ENCODE measurements around the gene CPSF3. TPM values are rescaled to one million over a fixed set of nuclear protein-coding genes. Genes with fewer than 3 reads are reported as not detected.
A peak's percentile ranks its signal among the peaks of the same experiment; 100 is the strongest.

CPSF3 gene
- total and polyA plus RNA-seq, 9 of the 15 experiments (the other 6 are each of a cell fraction or from before 2014, with no cell fraction given), result 54.2 to 151 (median 94.5) TPM

GRCh38 chr2:9434489-9434888 lies 11.0 kb downstream of the CPSF3 start:
- FAIRE-seq, result no peak
- Histone ChIP-seq H3K9me1 (ENCODE audit: control insufficient read depth, insufficient read depth, low read length) (no peaks in the 10 kb centered on the region), H3K36me3 (ENCODE audit: control insufficient read depth, insufficient read depth, low read length) (peaks cover 86% of the 10 kb centered on the region), H3K4me2 (ENCODE audit: insufficient read depth, low read length) (no peak overlapping the region), H4K20me1 (replicated peaks; ENCODE audit: control insufficient read depth, insufficient read depth, low read length) (no peaks in the 10 kb centered on the region), H3K4me1 (replicated peaks in 1 of 2; ENCODE audit: control insufficient read depth in 2 of 2, insufficient read depth in 2 of 2, low read length in 2 of 2) (no peaks in the 10 kb centered on the region), H2AFZ (ENCODE audit: low read depth, low read length) (no peak overlapping the region), H3K4me3 (no peak overlapping the region), H3K9me3 (replicated peaks; ENCODE audit: control insufficient read depth, insufficient read depth, low read depth, low read length) (no peaks in the 10 kb centered on the region), H3K27ac (ENCODE audit: extremely low read depth, low read depth, low read length) (no peak overlapping the region), H3K79me2 (ENCODE audit: control insufficient read depth, insufficient read depth, low read length) (no peaks in the 10 kb centered on the region), H3K27me3 (ENCODE audit: control insufficient read depth in 2 of 2, insufficient read depth in 2 of 2, low read length in 2 of 2) (no peaks in the 10 kb centered on the region), H3K9ac (ENCODE audit: insufficient read depth in 1 of 2, low read depth in 2 of 2, low read length in 2 of 2) (no peak overlapping the region)
- TF ChIP-seq CEBPB (tag; IDR thresholded peaks at IDR 0.05), result no peak
- 0 out of 2 replicates have a peak, but pooled peaks have one; percentile 19 for TF ChIP-seq RFX1 (IDR thresholded peaks at IDR 0.05)
- CTCF ChIA-PET (ENCODE audit: low intra/inter-chr PET ratio), result no interaction called here
- intact Hi-C loops (cut with micrococcal nuclease), result no loop called here
- POLR2A ChIA-PET, result interaction anchor here (1.3 kb wide), 1 partner anchor 9 kb away, joined by 3 read pairs; no protein-coding TSS in a partner anchor
- no TSS peak for BruUV-seq (replicated peaks)
- DNase-seq (ENCODE audit: extremely low read depth in 1 of 4, low spot score in 3 of 4), result no peak
- 56% methylated on average over 2 of the region's 2 CpGs for WGBS (ENCODE audit: insufficient coverage, low coverage, missing lambda C conversion rate)
- in situ Hi-C loops (cut with MboI), result no loop called here
- no peak for ATAC-seq

DNA sequence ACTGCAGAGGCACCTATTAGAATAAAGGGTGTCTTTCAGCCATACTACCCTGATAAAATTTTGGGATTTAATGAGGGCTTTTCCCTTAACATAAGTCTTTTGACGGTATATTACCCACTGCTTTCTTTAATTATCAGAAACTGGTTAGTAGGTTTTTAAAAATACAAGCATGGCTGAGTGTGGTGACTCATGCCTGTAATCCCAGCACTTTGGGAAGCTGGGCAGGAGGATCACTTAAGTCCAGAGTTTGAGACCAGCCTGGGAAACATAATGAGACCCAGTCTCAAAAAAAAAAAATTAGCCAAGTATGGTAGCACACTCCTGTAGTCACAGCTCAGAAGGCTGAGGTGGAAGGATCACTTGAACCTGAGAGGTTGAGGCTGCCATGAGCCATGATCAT lies 16.1 kb downstream of the CPSF3 start:
- ATAC-seq (no peak), DNase-seq (ENCODE audit: extremely low read depth in 1 of 4, low spot score in 3 of 4) (no peak), FAIRE-seq (no peak)
- in situ Hi-C loops (cut with MboI), result no loop called here
- intact Hi-C loops (cut with micrococcal nuclease), result no loop called here
- H3K9me1 ChIP-seq (ENCODE audit: control insufficient read depth, insufficient read depth, low read length), result no peaks in the 10 kb centered on the region
- peaks cover 81% of the 10 kb centered on the region for H3K36me3 ChIP-seq (ENCODE audit: control insufficient read depth, insufficient read depth, low read length)
- CTCF ChIA-PET (ENCODE audit: low intra/inter-chr PET ratio), result no interaction called here
- no peak overlapping the region for H3K4me3 ChIP-seq
- no peaks in the 10 kb centered on the region for H3K9me3 ChIP-seq (replicated peaks; ENCODE audit: control insufficient read depth, insufficient read depth, low read depth, low read length)
- H3K79me2 ChIP-seq (ENCODE audit: control insufficient read depth, insufficient read depth, low read length), result no peaks in the 10 kb centered on the region
- no peak overlapping the region for H3K4me2 ChIP-seq (ENCODE audit: insufficient read depth, low read length)
- no peak overlapping the region for H2AFZ ChIP-seq (ENCODE audit: low read depth, low read length)
- 93% methylated on average over 1 of the region's 1 CpG for WGBS (ENCODE audit: insufficient coverage, low coverage, missing lambda C conversion rate)
- no TSS peak for BruUV-seq (replicated peaks)
- H3K4me1 ChIP-seq (replicated peaks in 1 of 2; ENCODE audit: control insufficient read depth in 2 of 2, insufficient read depth in 2 of 2, low read length in 2 of 2), result no peaks in the 10 kb centered on the region
- POLR2A ChIA-PET, result no interaction called here
- no peaks in the 10 kb centered on the region for H3K27me3 ChIP-seq (ENCODE audit: control insufficient read depth in 2 of 2, insufficient read depth in 2 of 2, low read length in 2 of 2)
- no peaks in the 10 kb centered on the region for H4K20me1 ChIP-seq (replicated peaks; ENCODE audit: control insufficient read depth, insufficient read depth, low read length)
- no peak overlapping the region for H3K9ac ChIP-seq (ENCODE audit: insufficient read depth in 1 of 2, low read depth in 2 of 2, low read length in 2 of 2)
- no peak overlapping the region for H3K27ac ChIP-seq (ENCODE audit: extremely low read depth, low read depth, low read length)
- TF ChIP-seq ZNF785 (CRISPR knock-in tag; IDR thresholded peaks at IDR 0.05), result no peak
- TF ChIP-seq, protein P1, sequence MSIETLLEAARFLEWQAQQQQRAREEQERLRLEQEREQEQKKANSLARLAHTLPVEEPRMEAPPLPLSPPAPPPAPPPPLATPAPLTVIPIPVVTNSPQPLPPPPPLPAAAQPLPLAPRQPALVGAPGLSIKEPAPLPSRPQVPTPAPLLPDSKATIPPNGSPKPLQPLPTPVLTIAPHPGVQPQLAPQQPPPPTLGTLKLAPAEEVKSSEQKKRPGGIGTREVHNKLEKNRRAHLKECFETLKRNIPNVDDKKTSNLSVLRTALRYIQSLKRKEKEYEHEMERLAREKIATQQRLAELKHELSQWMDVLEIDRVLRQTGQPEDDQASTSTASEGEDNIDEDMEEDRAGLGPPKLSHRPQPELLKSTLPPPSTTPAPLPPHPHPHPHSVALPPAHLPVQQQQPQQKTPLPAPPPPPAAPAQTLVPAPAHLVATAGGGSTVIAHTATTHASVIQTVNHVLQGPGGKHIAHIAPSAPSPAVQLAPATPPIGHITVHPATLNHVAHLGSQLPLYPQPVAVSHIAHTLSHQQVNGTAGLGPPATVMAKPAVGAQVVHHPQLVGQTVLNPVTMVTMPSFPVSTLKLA (conservative IDR thresholded peaks at IDR 0.05), result no peak
- no peak for TF ChIP-seq ATF7 (IDR thresholded peaks at IDR 0.05)
- no peak for TF ChIP-seq BCOR (IDR thresholded peaks at IDR 0.05)
- TF ChIP-seq SNRNP70 (optimal IDR thresholded peaks at IDR 0.05; ENCODE audit: low read depth, low read length), result no peak
- no peak for TF ChIP-seq NCOA2 (IDR thresholded peaks at IDR 0.05; ENCODE audit: partially characterized antibody in 2 of 2)
- TF ChIP-seq PHB2 (IDR thresholded peaks at IDR 0.05; ENCODE audit: low read depth), result no peak
- TF ChIP-seq HNRNPLL (IDR thresholded peaks at IDR 0.05; ENCODE audit: low read depth, low read length, poor library complexity, severe bottlenecking), result no peak
- TF ChIP-seq, protein P2, sequence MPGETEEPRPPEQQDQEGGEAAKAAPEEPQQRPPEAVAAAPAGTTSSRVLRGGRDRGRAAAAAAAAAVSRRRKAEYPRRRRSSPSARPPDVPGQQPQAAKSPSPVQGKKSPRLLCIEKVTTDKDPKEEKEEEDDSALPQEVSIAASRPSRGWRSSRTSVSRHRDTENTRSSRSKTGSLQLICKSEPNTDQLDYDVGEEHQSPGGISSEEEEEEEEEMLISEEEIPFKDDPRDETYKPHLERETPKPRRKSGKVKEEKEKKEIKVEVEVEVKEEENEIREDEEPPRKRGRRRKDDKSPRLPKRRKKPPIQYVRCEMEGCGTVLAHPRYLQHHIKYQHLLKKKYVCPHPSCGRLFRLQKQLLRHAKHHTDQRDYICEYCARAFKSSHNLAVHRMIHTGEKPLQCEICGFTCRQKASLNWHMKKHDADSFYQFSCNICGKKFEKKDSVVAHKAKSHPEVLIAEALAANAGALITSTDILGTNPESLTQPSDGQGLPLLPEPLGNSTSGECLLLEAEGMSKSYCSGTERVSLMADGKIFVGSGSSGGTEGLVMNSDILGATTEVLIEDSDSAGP (CRISPR knock-in tag; IDR thresholded peaks at IDR 0.05), result no peak
- TF ChIP-seq PRMT5 (CRISPR knock-in tag; IDR thresholded peaks at IDR 0.05), result no peak
- TF ChIP-seq RBM14 (IDR thresholded peaks at IDR 0.05; ENCODE audit: borderline replicate concordance, insufficient read depth, low read depth, low read length), result no peak
